ENCODE measurements around the gene PLBD2. TPM values are rescaled to one million over a fixed set of nuclear protein-coding genes. Genes with fewer than 3 reads are reported as not detected.

The PLBD2 gene
- total and polyA plus RNA-seq, 10 of the 15 experiments (the other 5 are each of a cell fraction or from before 2014, with no cell fraction given): 1.4 to 16.6 (median 5.9) TPM

- TF ChIP-seq ZBTB33 (IDR thresholded peaks at IDR 0.05) (no peak), REST (IDR thresholded peaks at IDR 0.05; ENCODE audit: low read depth, low read length) (peak; percentile 26; the same call in 1 of the 2 replicates), STAT3 (IDR thresholded peaks at IDR 0.05; ENCODE audit: low read depth, low read length) (no peak), HDGF (IDR thresholded peaks at IDR 0.05) (no peak), ZNF687 (IDR thresholded peaks at IDR 0.05) (no peak), ZBTB40 (IDR thresholded peaks at IDR 0.05; ENCODE audit: borderline replicate concordance) (peak; percentile 47; the same call in 1 of the 2 replicates), SKIL (IDR thresholded peaks at IDR 0.05; ENCODE audit: low read depth, poor library complexity, severe bottlenecking) (peak; percentile 30), NBN (IDR thresholded peaks at IDR 0.05) (peak; percentile 54; the same call in 1 of the 2 replicates), EED (IDR thresholded peaks at IDR 0.05; ENCODE audit: low read depth) (peak; percentile 59; the same call in 1 of the 2 replicates), EP300 (IDR thresholded peaks at IDR 0.05; ENCODE audit: borderline replicate concordance in 1 of 2, control insufficient read depth in 1 of 2, low read depth in 2 of 2, low read length in 2 of 2) (peak in 1 of 2 experiments; percentile 28; a peak in 1 of 4 replicates)
Observed at GRCh38 chr12:113422030-113422885, 63.9 kb downstream of the PLBD2 start, which contains the start of gene SDSL (continued).

Measured in GM12878 (cell line).